Peyer's patch (tissue), 4 donors: ENCODE data around the gene ASB3.

ENCODE experiments used
- POLR2A ChIP-seq, 2 donors: fragments of 450-650 bp; IDR thresholded peaks; one replicate each; pipeline ENCODE4 v1.5.1; 2017; ENCODE audit warnings: antibody characterized with exemption in 2 of 2, mild to moderate bottlenecking in 2 of 2, moderate library complexity in 2 of 2
- TF ChIP-seq, protein P1 (sequence below), 6 experiments: fragments of 450-650 bp in 4 of 6; fragments of 200-600 bp in 2 of 6; sonication (generic) in 1 of 6; IDR thresholded peaks; one replicate each; pipeline ENCODE4 v1.5.1; 2017 to 2019; ENCODE audit warnings: antibody characterized with exemption in 6 of 6, mild to moderate bottlenecking in 3 of 6, moderate library complexity in 1 of 6

DNA sequence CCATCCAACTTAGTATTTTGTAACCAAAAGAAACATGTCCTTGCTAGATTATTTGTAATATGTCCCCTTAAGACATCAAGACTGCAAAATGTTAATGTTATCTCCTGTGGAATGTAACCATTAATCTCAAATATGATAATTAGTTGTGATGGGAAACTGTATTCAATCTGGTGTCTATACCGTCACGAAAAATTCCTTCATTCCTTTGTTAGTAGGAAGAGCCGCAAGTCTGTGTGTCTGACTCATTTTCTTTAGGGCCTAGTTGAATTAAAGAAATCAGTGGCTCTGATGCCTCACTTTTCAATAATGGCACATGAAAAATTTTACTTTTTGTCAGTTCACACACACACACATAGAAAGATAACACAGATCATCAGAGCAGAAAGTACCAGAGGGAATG, 146.3 kb downstream of the ASB3 start:
- TF ChIP-seq, protein P1, sequence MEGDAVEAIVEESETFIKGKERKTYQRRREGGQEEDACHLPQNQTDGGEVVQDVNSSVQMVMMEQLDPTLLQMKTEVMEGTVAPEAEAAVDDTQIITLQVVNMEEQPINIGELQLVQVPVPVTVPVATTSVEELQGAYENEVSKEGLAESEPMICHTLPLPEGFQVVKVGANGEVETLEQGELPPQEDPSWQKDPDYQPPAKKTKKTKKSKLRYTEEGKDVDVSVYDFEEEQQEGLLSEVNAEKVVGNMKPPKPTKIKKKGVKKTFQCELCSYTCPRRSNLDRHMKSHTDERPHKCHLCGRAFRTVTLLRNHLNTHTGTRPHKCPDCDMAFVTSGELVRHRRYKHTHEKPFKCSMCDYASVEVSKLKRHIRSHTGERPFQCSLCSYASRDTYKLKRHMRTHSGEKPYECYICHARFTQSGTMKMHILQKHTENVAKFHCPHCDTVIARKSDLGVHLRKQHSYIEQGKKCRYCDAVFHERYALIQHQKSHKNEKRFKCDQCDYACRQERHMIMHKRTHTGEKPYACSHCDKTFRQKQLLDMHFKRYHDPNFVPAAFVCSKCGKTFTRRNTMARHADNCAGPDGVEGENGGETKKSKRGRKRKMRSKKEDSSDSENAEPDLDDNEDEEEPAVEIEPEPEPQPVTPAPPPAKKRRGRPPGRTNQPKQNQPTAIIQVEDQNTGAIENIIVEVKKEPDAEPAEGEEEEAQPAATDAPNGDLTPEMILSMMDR (IDR thresholded peaks at IDR 0.05) = no peak
- no peak for TF ChIP-seq POLR2A (IDR thresholded peaks at IDR 0.05)
